Measurements from ENCODE around the gene U2AF2.

GRCh38 chr19:55621673-55622231 lies 33.1 kb upstream of the U2AF2 start:
- no peak for TF ChIP-seq PRDM6 (tag by site-specific recombination; IDR thresholded peaks at IDR 0.05)
- no peak for TF ChIP-seq ZNF488 (tag by site-specific recombination; IDR thresholded peaks at IDR 0.05)
- no peak for TF ChIP-seq CTCF (tag by site-specific recombination; IDR thresholded peaks at IDR 0.05)
- no peak for TF ChIP-seq ZNF274 (IDR thresholded peaks at IDR 0.05; ENCODE audit: low read length)
- no peak for TF ChIP-seq ZNF274 (tag by site-specific recombination; IDR thresholded peaks at IDR 0.05; ENCODE audit: borderline replicate concordance)
- no peak for TF ChIP-seq ATF2 (tag by site-specific recombination; IDR thresholded peaks at IDR 0.05; ENCODE audit: low read depth)
- TF ChIP-seq BCL11B (tag by site-specific recombination; IDR thresholded peaks at IDR 0.05; ENCODE audit: low read depth) = no peak

Measured in HEK293 (cell line).